HepG2 (cell line): ENCODE data around the gene TCFL5. TPM values are rescaled to one million over a fixed set of nuclear protein-coding genes. Genes with fewer than 3 reads are reported as not detected.

Experiments used
- ARNT2 ChIP-seq: sonication (generic); formaldehyde crosslinking; IDR thresholded peaks from 2 replicates; pipeline ENCODE4 v1.8.0; 2022; ENCODE audit warnings: mild to moderate bottlenecking, low read depth, missing genetic modification reagents, moderate library complexity
- ATF2 ChIP-seq: sonication (generic); formaldehyde crosslinking; IDR thresholded peaks from 2 replicates; pipeline ENCODE4 v1.4.0; 2020; ENCODE audit warnings: missing genetic modification reagents
- ATF6 ChIP-seq: sonication (generic); formaldehyde crosslinking; conservative IDR thresholded peaks from 2 replicates; pipeline ENCODE4 v1.4.0; 2020; ENCODE audit warnings: missing genetic modification reagents
- EEA1 ChIP-seq: sonication (generic); formaldehyde crosslinking; IDR thresholded peaks from 2 replicates; pipeline ENCODE4 v1.5.1; 2020; ENCODE audit warnings: mild to moderate bottlenecking, missing genetic modification reagents, borderline replicate concordance
- GABPB1 ChIP-seq: IDR thresholded peaks from 2 replicates; pipeline ENCODE4 v1.6.1; 2016; ENCODE audit warnings: mild to moderate bottlenecking, missing genetic modification reagents, moderate library complexity, missing compliant biosample characterization
- MBD4 ChIP-seq: IDR thresholded peaks from 2 replicates; pipeline ENCODE4 v1.6.1; 2012; ENCODE audit warnings: low read length, inconsistent platforms, borderline replicate concordance
- MIXL1 ChIP-seq: IDR thresholded peaks from 2 replicates; pipeline ENCODE4 v1.6.1; 2016
- NR2F1 ChIP-seq, 2 experiments: fragments of 450-650 bp in 1 of 2; formaldehyde crosslinking in 1 of 2; IDR thresholded peaks; 2 replicates each; pipeline versions ENCODE4 v1.5.0 to v1.6.1; 2016 to 2020; ENCODE audit warnings: mild to moderate bottlenecking in 1 of 2, missing compliant biosample characterization in 1 of 2, missing genetic modification reagents in 1 of 2, moderate library complexity in 1 of 2
- PPARG ChIP-seq: conservative IDR thresholded peaks from 2 replicates; pipeline ENCODE4 v1.6.1; 2016; ENCODE audit warnings: missing biosample characterization, missing genetic modification reagents
- SUZ12 ChIP-seq: fragments of 150-350 bp; IDR thresholded peaks from 2 replicates; pipeline ENCODE4 v1.6.1; 2014; ENCODE audit warnings: low read depth, low read length
- TMF1 ChIP-seq: sonication (generic); formaldehyde crosslinking; IDR thresholded peaks from 2 replicates; pipeline ENCODE4 v1.8.1; 2022; ENCODE audit warnings: low read depth, missing genetic modification reagents
- ZBTB38 ChIP-seq: sonication (generic); formaldehyde crosslinking; IDR thresholded peaks from 2 replicates; pipeline ENCODE4 v1.5.1; 2020; ENCODE audit warnings: mild to moderate bottlenecking, missing genetic modification reagents
- ZNF160 ChIP-seq: sonication (generic); formaldehyde crosslinking; IDR thresholded peaks from 2 replicates; pipeline ENCODE4 v1.8.0; 2022; ENCODE audit warnings: mild to moderate bottlenecking, inconsistent platforms, missing genetic modification reagents
- ZNF496 ChIP-seq: sonication (generic); formaldehyde crosslinking; IDR thresholded peaks from 2 replicates; pipeline ENCODE4 v1.8.1; 2023; ENCODE audit warnings: mild to moderate bottlenecking, moderate library complexity, missing genetic modification reagents; ENCODE audit not compliant: insufficient replicate concordance
- ZNF550 ChIP-seq: sonication (generic); formaldehyde crosslinking; IDR thresholded peaks from 2 replicates; pipeline ENCODE4 v1.4.0; 2020; ENCODE audit warnings: mild to moderate bottlenecking, missing genetic modification reagents, borderline replicate concordance
- ZNF780A ChIP-seq: sonication (generic); formaldehyde crosslinking; IDR thresholded peaks from 2 replicates; pipeline ENCODE4 v1.8.0; 2022; ENCODE audit warnings: mild to moderate bottlenecking, missing genetic modification reagents, moderate library complexity
- ZNF790 ChIP-seq: sonication (generic); formaldehyde crosslinking; IDR thresholded peaks from 2 replicates; pipeline ENCODE4 v1.8.0; 2022; ENCODE audit warnings: missing genetic modification reagents, mild to moderate bottlenecking, borderline replicate concordance
- polyA plus RNA-seq, 8 experiments: library from polyadenylated mRNA; depleted of rRNA in 3 of 8; stranded (reverse) in 7 of 8; unstranded in 1 of 8; fragments of >200 nt; fragmentation: Illumina TruSeq in 4 of 8; extraction: Trizol in 4 of 8; gene quantifications; 2 replicates each; pipeline versions ENCODE4 v1.2.1 to v1.2.3, GENCODE V29; 2011 to 2016; ENCODE audit warnings: low read depth in 4 of 8, missing spikeins in 1 of 8, mixed read lengths in 1 of 8; ENCODE audit not compliant: insufficient read depth in 1 of 8
- total RNA-seq, 5 experiments: library from RNA; depleted of rRNA; stranded (reverse); fragments of >200 nt; fragmentation: Illumina TruSeq; extraction: Trizol; gene quantifications; 2 replicates each; pipeline ENCODE4 v1.2.3, GENCODE V29; 2016; ENCODE audit warnings: low read depth in 1 of 5

The TCFL5 gene
- total and polyA plus RNA-seq, 2 of the 13 experiments (the other 11 are each of a cell fraction or from before 2014, with no cell fraction given), result 14.8 to 20.0 TPM

- TF ChIP-seq ZNF496 (CRISPR knock-in tag) (no peak), ARNT2 (CRISPR knock-in tag) (no peak), ZNF790 (CRISPR knock-in tag) (no peak), ZNF160 (CRISPR knock-in tag) (no peak), MBD4 (peak; percentile 31; the same call in 1 of the 2 replicates), ZNF780A (CRISPR knock-in tag) (no peak), GABPB1 (CRISPR knock-in tag) (peak; percentile 13; the same call in 1 of the 2 replicates), PPARG (CRISPR knock-in tag) (no peak), ATF6 (CRISPR knock-in tag) (no peak), ATF2 (CRISPR knock-in tag) (no peak), NR2F1 (CRISPR knock-in tag; IDR thresholded peaks at IDR 0.05) (peak; percentile 28 to 40; a peak in 1 of 4 replicates), ZBTB38 (CRISPR knock-in tag) (no peak), ZNF550 (no peak), SUZ12 (no peak), EEA1 (no peak), TMF1 (no peak), MIXL1 (CRISPR knock-in tag) (no peak)
These were observed 24.5 kb upstream of the TCFL5 start (continued) for GRCh38 chr20:62885896-62886708.
